CD14-positive monocyte (primary cell): Measurements from ENCODE around the gene TGDS. TPM values are rescaled to one million over a fixed set of nuclear protein-coding genes. Genes with fewer than 3 reads are reported as not detected.

ENCODE experiments used
- DNase-seq, 3 donors: peaks; one replicate each; pipeline ENCODE4 v3.0.0-alpha.2; 2011 to 2022
- H2AFZ ChIP-seq: 2 replicates; pipeline ENCODE4 v1.6.0; 2012; ENCODE audit warnings: mild to moderate bottlenecking, low read depth, low read length, inconsistent platforms; ENCODE audit not compliant: insufficient read depth, poor library complexity, severe bottlenecking
- H3K27ac ChIP-seq, 2 donors: 1 replicate in 1 of 2; 2 replicates in 1 of 2; pipeline ENCODE4 v1.5.1; 2012 to 2013; ENCODE audit warnings: low read length in 2 of 2, control low read depth in 1 of 2, inconsistent platforms in 1 of 2, low read depth in 1 of 2, mild to moderate bottlenecking in 1 of 2
- H3K27me3 ChIP-seq, 2 donors: one replicate each; pipeline versions ENCODE4 v1.6.0 to v1.6.1; 2011 to 2013; ENCODE audit warnings: low read length in 2 of 2; ENCODE audit not compliant: control insufficient read depth in 2 of 2, insufficient read depth in 2 of 2
- H3K36me3 ChIP-seq, 2 donors: replicated peaks in 1 of 2; 1 replicate in 1 of 2; 2 replicates in 1 of 2; pipeline versions ENCODE4 v1.5.1 to v1.6.1; 2012 to 2013; ENCODE audit warnings: low read length in 2 of 2, control low read depth in 1 of 2, inconsistent platforms in 1 of 2, mild to moderate bottlenecking in 1 of 2; ENCODE audit not compliant: insufficient read depth in 2 of 2, control insufficient read depth in 1 of 2
- H3K4me1 ChIP-seq, 2 donors: 1 replicate in 1 of 2; 2 replicates in 1 of 2; pipeline versions ENCODE4 v1.5.1 to v1.6.1; 2012 to 2013; ENCODE audit warnings: low read length in 2 of 2, control low read depth in 1 of 2, inconsistent platforms in 1 of 2, mild to moderate bottlenecking in 1 of 2, moderate library complexity in 1 of 2; ENCODE audit not compliant: insufficient read depth in 2 of 2, control insufficient read depth in 1 of 2
- H3K4me2 ChIP-seq: replicated peaks from 2 replicates; pipeline ENCODE3; 2012; ENCODE audit warnings: low read length, moderate library complexity, mild to moderate bottlenecking; ENCODE audit not compliant: poor library complexity, severe bottlenecking; ENCODE audit errors: extremely low read depth
- H3K4me3 ChIP-seq, 3 experiments: fragments of 200-600 bp in 1 of 3; sonication (generic) in 1 of 3; replicated peaks in 1 of 3; 1 replicate in 2 of 3; 2 replicates in 1 of 3; pipeline ENCODE4 v1.5.1; 2011 to 2013; ENCODE audit warnings: low read length in 3 of 3, mild to moderate bottlenecking in 3 of 3, control low read depth in 2 of 3, low read depth in 2 of 3, inconsistent platforms in 1 of 3, moderate library complexity in 1 of 3
- H3K79me2 ChIP-seq: 2 replicates; pipeline ENCODE4 v1.6.0; 2012; ENCODE audit warnings: mild to moderate bottlenecking, control low read depth, inconsistent platforms, low read length, moderate library complexity; ENCODE audit not compliant: insufficient read depth
- H3K9ac ChIP-seq: 2 replicates; pipeline ENCODE4 v1.6.0; 2017; ENCODE audit warnings: low read length, mild to moderate bottlenecking; ENCODE audit not compliant: insufficient read depth, poor library complexity, severe bottlenecking
- H3K9me3 ChIP-seq, 2 donors: replicated peaks in 1 of 2; 1 replicate in 1 of 2; 2 replicates in 1 of 2; pipeline versions ENCODE4 v1.5.1 to v1.6.1; 2012 to 2013; ENCODE audit warnings: low read length in 2 of 2, control low read depth in 1 of 2; ENCODE audit not compliant: control insufficient read depth in 1 of 2, insufficient read depth in 1 of 2
- H4K20me1 ChIP-seq: 2 replicates; pipeline ENCODE4 v1.6.0; 2012; ENCODE audit warnings: mild to moderate bottlenecking, low read length, control low read depth, moderate library complexity; ENCODE audit not compliant: insufficient read depth
- H3K27ac Mint-ChIP-seq, 7 donors: one replicate each; pipeline ENCODE4 v1.8.0; 2020; ENCODE audit warnings: mild to moderate bottlenecking in 7 of 7, mixed read lengths in 7 of 7, moderate library complexity in 6 of 7, inconsistent platforms in 2 of 7
- H3K27me3 Mint-ChIP-seq, 3 donors: one replicate each; pipeline ENCODE4 v1.8.0; 2021 to 2022; ENCODE audit warnings: low read depth in 3 of 3, mild to moderate bottlenecking in 3 of 3, mixed read lengths in 3 of 3, moderate library complexity in 3 of 3, inconsistent platforms in 1 of 3
- H3K36me3 Mint-ChIP-seq, 2 donors: one replicate each; pipeline ENCODE4 v1.8.0; 2020; ENCODE audit warnings: mixed read lengths in 2 of 2, inconsistent platforms in 1 of 2, mild to moderate bottlenecking in 1 of 2
- H3K4me1 Mint-ChIP-seq: one replicate; pipeline ENCODE4 v1.8.0; 2020; ENCODE audit warnings: mild to moderate bottlenecking, mixed read lengths
- H3K4me3 Mint-ChIP-seq, 2 donors: one replicate each; pipeline ENCODE4 v1.8.0; 2020; ENCODE audit warnings: mild to moderate bottlenecking in 2 of 2, mixed read lengths in 2 of 2, moderate library complexity in 1 of 2
- H3K9me3 Mint-ChIP-seq, 7 donors: one replicate each; pipeline ENCODE4 v1.8.0; 2020 to 2022; ENCODE audit warnings: mixed read lengths in 7 of 7, mild to moderate bottlenecking in 6 of 7, moderate library complexity in 6 of 7, inconsistent platforms in 2 of 7
- WGBS: methylation state at CpG from one replicate; pipeline ENCODE4 v1.1.5; 2013; ENCODE audit warnings: missing lambda C conversion rate; ENCODE audit not compliant: insufficient coverage; 5-methylcytosine and 5-hydroxymethylcytosine counted together
- intact Hi-C, 2 donors: fragments of 100-400 bp; cut with micrococcal nuclease; formaldehyde crosslinking; loops; one replicate each; pipeline versions ENCODE4 v1.15.0 to v1.15.1; 2023
- polyA plus RNA-seq, 3 donors: library from polyadenylated mRNA; depleted of rRNA in 1 of 3; unstranded in 2 of 3; stranded (reverse) in 1 of 3; fragments of 300-500 nt in 2 of 3; fragments of >200 nt in 1 of 3; fragmentation: Illumina TruSeq in 2 of 3; gene quantifications; 1 replicate in 2 of 3; 2 replicates in 1 of 3; pipeline ENCODE4 v1.2.3, GENCODE V29; 2012 to 2021
- TF ChIP-seq, protein P1 (sequence below): fragments of 200-600 bp; IDR thresholded peaks from one replicate; pipeline ENCODE4 v1.8.0; 2022; ENCODE audit warnings: antibody characterized with exemption, mild to moderate bottlenecking

Gene TGDS
- polyA plus RNA-seq, 3 donors: 5.2 to 6.8 (median 5.6) TPM

DNA sequence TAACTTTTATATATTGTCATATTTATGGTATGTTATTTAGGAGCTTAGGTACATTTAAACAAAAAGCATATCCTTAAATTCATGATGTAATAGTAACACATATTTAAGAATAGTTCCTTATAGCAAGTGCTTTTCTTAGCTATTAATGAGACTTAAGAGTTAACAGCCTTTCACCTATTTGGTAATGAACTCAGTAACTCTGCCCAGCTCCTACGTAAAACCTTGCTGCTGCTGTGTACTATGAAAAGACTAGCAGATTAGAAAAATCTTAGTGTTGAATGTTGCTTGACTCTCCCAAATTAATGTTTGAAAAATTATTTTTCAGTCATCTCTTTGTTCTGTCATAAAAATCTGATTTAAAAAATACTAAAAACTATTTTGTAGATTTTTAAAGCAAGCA, 12.6 kb upstream of the TGDS start:
- Histone ChIP-seq H3K4me3 (no peak overlapping the region), H3K27me3 (no peaks in the 10 kb centered on the region), H3K4me2 (no peak overlapping the region), H2AFZ (no peak overlapping the region), H3K9me3 (no peaks in the 10 kb centered on the region), H3K4me1 (no peaks in the 10 kb centered on the region), H3K79me2 (peaks cover 5% of the 10 kb centered on the region), H4K20me1 (no peaks in the 10 kb centered on the region), H3K9ac (no peak overlapping the region), H3K36me3 (peaks cover 28 to 75% of the 10 kb centered on the region in 2 donors), H3K27ac (no peak overlapping the region)
- H3K27ac Mint-ChIP-seq: no peak overlapping the region
- peaks cover 2% of the 10 kb centered on the region for H3K4me1 Mint-ChIP-seq
- no peaks in the 10 kb centered on the region for H3K9me3 Mint-ChIP-seq
- DNase-seq: no peak
- intact Hi-C loops: no loop called here
- no CpG with 5 or more reads among the region's 1 CpG for WGBS
- no peaks in the 10 kb centered on the region for H3K27me3 Mint-ChIP-seq
- H3K4me3 Mint-ChIP-seq: no peak overlapping the region
- TF ChIP-seq, protein P1, sequence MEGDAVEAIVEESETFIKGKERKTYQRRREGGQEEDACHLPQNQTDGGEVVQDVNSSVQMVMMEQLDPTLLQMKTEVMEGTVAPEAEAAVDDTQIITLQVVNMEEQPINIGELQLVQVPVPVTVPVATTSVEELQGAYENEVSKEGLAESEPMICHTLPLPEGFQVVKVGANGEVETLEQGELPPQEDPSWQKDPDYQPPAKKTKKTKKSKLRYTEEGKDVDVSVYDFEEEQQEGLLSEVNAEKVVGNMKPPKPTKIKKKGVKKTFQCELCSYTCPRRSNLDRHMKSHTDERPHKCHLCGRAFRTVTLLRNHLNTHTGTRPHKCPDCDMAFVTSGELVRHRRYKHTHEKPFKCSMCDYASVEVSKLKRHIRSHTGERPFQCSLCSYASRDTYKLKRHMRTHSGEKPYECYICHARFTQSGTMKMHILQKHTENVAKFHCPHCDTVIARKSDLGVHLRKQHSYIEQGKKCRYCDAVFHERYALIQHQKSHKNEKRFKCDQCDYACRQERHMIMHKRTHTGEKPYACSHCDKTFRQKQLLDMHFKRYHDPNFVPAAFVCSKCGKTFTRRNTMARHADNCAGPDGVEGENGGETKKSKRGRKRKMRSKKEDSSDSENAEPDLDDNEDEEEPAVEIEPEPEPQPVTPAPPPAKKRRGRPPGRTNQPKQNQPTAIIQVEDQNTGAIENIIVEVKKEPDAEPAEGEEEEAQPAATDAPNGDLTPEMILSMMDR: no peak
- peaks cover 31 to 35% of the 10 kb centered on the region in 2 donors for H3K36me3 Mint-ChIP-seq

DNA sequence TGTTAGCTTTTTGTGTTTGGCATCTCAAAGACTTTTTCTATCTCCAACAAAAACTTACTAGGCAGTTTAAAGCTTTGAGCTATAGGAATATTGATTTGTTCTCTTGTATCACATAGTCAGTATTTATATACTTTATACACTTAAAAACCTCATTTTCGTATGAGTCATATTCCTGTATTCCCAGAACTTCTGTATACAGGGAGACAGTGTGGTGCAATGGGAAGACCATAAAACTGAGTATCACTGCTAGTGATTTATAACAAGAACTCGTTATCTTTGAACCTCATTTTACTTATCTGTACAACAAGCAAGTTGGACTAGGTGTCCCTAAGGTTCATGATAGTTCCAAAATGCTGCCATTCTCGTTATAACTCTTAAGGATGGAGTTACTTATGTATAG, 12.0 kb upstream of the TGDS start:
- Histone ChIP-seq H3K27ac (no peak overlapping the region), H3K36me3 (peaks cover 28 to 70% of the 10 kb centered on the region in 2 donors), H3K4me3 (no peak overlapping the region), H3K9me3 (no peaks in the 10 kb centered on the region), H2AFZ (no peak overlapping the region), H3K27me3 (no peaks in the 10 kb centered on the region), H4K20me1 (no peaks in the 10 kb centered on the region), H3K79me2 (peaks cover 10% of the 10 kb centered on the region), H3K4me2 (no peak overlapping the region), H3K4me1 (peaks cover 0 to 4% of the 10 kb centered on the region in 2 donors), H3K9ac (no peak overlapping the region)
- WGBS: no CpG with 5 or more reads among the region's 3 CpGs
- TF ChIP-seq, protein P1: no peak
- H3K36me3 Mint-ChIP-seq: peaks cover 29 to 34% of the 10 kb centered on the region in 2 donors
- DNase-seq: no peak
- no peaks in the 10 kb centered on the region for H3K27me3 Mint-ChIP-seq
- intact Hi-C loops: no loop called here
- H3K9me3 Mint-ChIP-seq: no peaks in the 10 kb centered on the region
- peaks cover 2% of the 10 kb centered on the region for H3K4me1 Mint-ChIP-seq
- no peak overlapping the region for H3K27ac Mint-ChIP-seq
- no peak overlapping the region for H3K4me3 Mint-ChIP-seq
